HCT116 (cell line): Measurements from ENCODE around the gene CNDP2. TPM values are rescaled to one million over a fixed set of nuclear protein-coding genes. Genes with fewer than 3 reads are reported as not detected.

Experiments used
- ATAC-seq: fragments of 200-7000 bp; cut with Tn5 transposase; 2 replicates; pipeline ENCODE4 v1.9.1; 2020; ENCODE audit warnings: mild to moderate bottlenecking, moderate library complexity
- BruUV-seq: library from RNA; stranded (reverse); fragments of 400-500 nt; replicated peaks from 2 replicates; lab custom pipeline; 2021; lab: Mats Ljungman, UMichigan
- CTCF ChIA-PET: fragments of 300-600 bp; sonication (Branson Sonifier 250); formaldehyde crosslinking; loops from one replicate; lab custom pipeline; 2021; ENCODE audit warnings: antibody characterized with exemption; lab: Charles Lee
- POLR2A ChIA-PET: fragments of 300-600, 350-600 bp; sonication (Branson Sonifier 250); formaldehyde crosslinking; loops from one replicate; lab custom pipeline; 2021; ENCODE audit warnings: antibody characterized with exemption; lab: Charles Lee
- RAD21 ChIA-PET, 2 experiments: fragments of 300-600 bp; sonication (Branson Sonifier 250); formaldehyde crosslinking; loops; one replicate each; lab custom pipeline; 2023; ENCODE audit warnings: low total read pairs in 2 of 2; ENCODE audit not compliant: uncharacterized antibody in 2 of 2, unreplicated experiment in 2 of 2, low non-redundant PET in 1 of 2; lab: Charles Lee
- DNase-seq: peaks from one replicate; pipeline ENCODE4 v3.0.0-alpha.2; 2010; ENCODE audit warnings: low read depth, low spot score
- H2AFZ ChIP-seq: fragments of 200-600 bp; shearing (Covaris generic), sonication (generic); 2 replicates; pipeline ENCODE4 v1.6.1; 2017; ENCODE audit warnings: low read depth, mixed run types, mixed read lengths, antibody characterized with exemption, low read length; ENCODE audit not compliant: poor library complexity, severe bottlenecking
- H3K27ac ChIP-seq: 2 replicates; pipeline ENCODE4 v1.5.1; 2012; ENCODE audit warnings: low read depth, low read length
- H3K27me3 ChIP-seq: fragments of 200-600 bp; sonication (generic); 2 replicates; pipeline ENCODE4 v1.6.1; 2016; ENCODE audit warnings: mixed run types, low read length, mixed read lengths; ENCODE audit not compliant: insufficient read depth
- H3K36me3 ChIP-seq, 2 experiments: fragments of 200-500 bp in 1 of 2; fragments of 200-600 bp in 1 of 2; sonication (Bioruptor generic) in 1 of 2; sonication (generic) in 1 of 2; 2 replicates each; pipeline versions ENCODE4 v1.5.1 to v1.6.1; 2014 to 2016; ENCODE audit warnings: low read length in 2 of 2, inconsistent platforms in 1 of 2, mixed read lengths in 1 of 2, mixed run types in 1 of 2; ENCODE audit not compliant: insufficient read depth in 2 of 2, control insufficient read depth in 1 of 2
- H3K4me1 ChIP-seq, 2 experiments: fragments of 200-600 bp in 1 of 2; sonication (generic) in 1 of 2; 2 replicates each; pipeline versions ENCODE4 v1.5.1 to v1.6.1; 2012 to 2017; ENCODE audit warnings: low read length in 2 of 2, inconsistent platforms in 1 of 2, mild to moderate bottlenecking in 1 of 2, mixed read lengths in 1 of 2, mixed run types in 1 of 2, moderate library complexity in 1 of 2; ENCODE audit not compliant: insufficient read depth in 2 of 2, control insufficient read depth in 1 of 2
- H3K4me2 ChIP-seq: fragments of 200-600 bp; sonication (generic); 2 replicates; pipeline ENCODE4 v1.6.1; 2017; ENCODE audit warnings: mixed run types, low read length, mixed read lengths
- H3K4me3 ChIP-seq, 2 experiments: fragments of 200-600 bp in 1 of 2; sonication (generic) in 1 of 2; replicated peaks in 1 of 2; 2 replicates each; pipeline ENCODE4 v1.5.1; 2011 to 2016; ENCODE audit warnings: low read length in 2 of 2, control low read depth in 1 of 2, low read depth in 1 of 2, mild to moderate bottlenecking in 1 of 2, mixed read lengths in 1 of 2, mixed run types in 1 of 2
- H3K79me2 ChIP-seq: fragments of 200-600 bp; sonication (generic); 2 replicates; pipeline ENCODE4 v1.6.1; 2017; ENCODE audit warnings: mild to moderate bottlenecking, mixed run types, low read length, moderate library complexity, mixed read lengths; ENCODE audit not compliant: insufficient read depth
- H3K9ac ChIP-seq: fragments of 200-600 bp; sonication (generic); 2 replicates; pipeline ENCODE4 v1.6.1; 2016; ENCODE audit warnings: low read length, mixed read lengths
- H3K9me2 ChIP-seq: fragments of 200-600 bp; sonication (generic), shearing (Covaris generic); 2 replicates; pipeline ENCODE4 v1.6.1; 2017; ENCODE audit warnings: mixed run types, mild to moderate bottlenecking, moderate library complexity; ENCODE audit not compliant: insufficient read depth
- H3K9me3 ChIP-seq, 2 experiments: fragments of 200-500 bp in 1 of 2; fragments of 200-600 bp in 1 of 2; sonication (Bioruptor generic) in 1 of 2; sonication (generic) in 1 of 2; 2 replicates each; pipeline ENCODE4 v1.6.1; 2014 to 2017; ENCODE audit warnings: low read length in 2 of 2, mixed read lengths in 2 of 2, inconsistent platforms in 1 of 2, low read depth in 1 of 2, mild to moderate bottlenecking in 1 of 2, mixed run types in 1 of 2, moderate library complexity in 1 of 2; ENCODE audit not compliant: control insufficient read depth in 1 of 2, insufficient read depth in 1 of 2
- H4K20me1 ChIP-seq: fragments of 200-600 bp; sonication (generic), shearing (Covaris generic); 2 replicates; pipeline ENCODE4 v1.6.1; 2017; ENCODE audit warnings: mixed run types, mild to moderate bottlenecking, moderate library complexity; ENCODE audit not compliant: insufficient read depth
- EZH2phosphoT487 ChIP-seq: fragments of 200-600 bp; IDR thresholded peaks from 2 replicates; pipeline ENCODE4 v1.6.1; 2018; ENCODE audit warnings: antibody characterized with exemption, borderline replicate concordance
- SP1 ChIP-seq: IDR thresholded peaks from 2 replicates; pipeline ENCODE4 v1.6.1; 2012; ENCODE audit warnings: low read depth
- intact Hi-C: fragments of 100-400 bp; cut with micrococcal nuclease; formaldehyde crosslinking; loops from 2 replicates; pipeline ENCODE4 v1.10.0; 2022
- total RNA-seq: library from RNA; stranded (reverse); gene quantifications from one replicate; pipeline ENCODE4 v1.2.1, GENCODE V29; 2021; ENCODE audit not compliant: unreplicated experiment
- TF ChIP-seq, protein P1 (sequence below), 3 experiments: fragments of 200-600 bp in 1 of 3; sonication (generic) in 1 of 3; IDR thresholded peaks in 2 of 3; conservative IDR thresholded peaks in 1 of 3; 2 replicates each; pipeline ENCODE4 v1.5.1; 2012 to 2017; ENCODE audit warnings: low read depth in 2 of 3, low read length in 2 of 3, antibody characterized with exemption in 1 of 3, borderline replicate concordance in 1 of 3, control low read depth in 1 of 3, mild to moderate bottlenecking in 1 of 3, mixed read lengths in 1 of 3, mixed run types in 1 of 3, moderate library complexity in 1 of 3; ENCODE audit not compliant: insufficient read depth in 1 of 3
- TF ChIP-seq, protein P2 (sequence below): IDR thresholded peaks from 2 replicates; pipeline ENCODE4 v1.6.1; 2012
- TF ChIP-seq, protein P3 (sequence below): IDR thresholded peaks from 2 replicates; pipeline ENCODE4 v1.6.1; 2012

CNDP2 gene
- total RNA-seq, 1 experiment from 2014 or later = 112 TPM

DNA sequence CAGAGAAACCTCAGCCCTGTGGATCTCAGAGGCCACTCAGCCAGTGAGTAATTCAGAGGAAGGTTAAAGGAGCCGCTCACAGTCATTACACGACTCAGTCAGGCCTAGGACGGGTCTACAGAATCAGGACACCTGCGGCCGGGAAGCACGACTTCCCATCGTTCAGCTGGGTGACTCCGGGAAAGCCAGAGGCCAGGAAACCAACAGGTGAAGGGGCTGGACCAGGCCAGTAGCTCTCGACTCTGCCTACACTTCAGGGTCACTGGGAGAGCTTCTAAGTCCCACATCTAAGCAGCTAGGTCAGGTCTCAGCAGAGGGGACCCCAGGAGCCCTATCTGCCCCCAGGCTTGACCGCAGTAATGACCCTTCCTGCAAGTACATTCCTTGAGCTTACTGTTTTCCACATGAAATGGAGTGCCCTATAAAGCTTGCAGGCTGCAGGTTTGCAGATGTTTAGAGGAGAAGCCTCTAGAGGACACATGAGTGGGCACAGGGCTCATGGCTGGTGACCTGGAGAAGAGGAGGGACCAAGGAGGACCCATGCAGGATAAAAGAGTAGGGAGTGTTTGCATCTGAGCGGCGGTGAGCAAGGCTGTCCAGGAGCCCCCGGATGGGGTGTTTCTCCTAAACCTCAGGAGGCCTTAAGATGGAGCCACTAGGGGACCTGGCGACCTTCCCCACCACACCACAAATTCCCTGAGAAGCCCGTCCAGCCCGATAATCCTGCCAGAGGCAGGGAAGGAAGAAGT lies 48.6 kb upstream of the CNDP2 start:
- ATAC-seq = no peak
- no peak overlapping the region; the same call in 1 of the 2 replicates for H3K27ac ChIP-seq
- CTCF ChIA-PET = no interaction called here
- H3K9ac ChIP-seq = no peak overlapping the region
- H3K4me3 ChIP-seq = no peak overlapping the region
- POLR2A ChIA-PET = no interaction called here
- RAD21 ChIA-PET = no interaction called here
- no peaks in the 10 kb centered on the region for H4K20me1 ChIP-seq
- no peaks in the 10 kb centered on the region for H3K4me1 ChIP-seq
- BruUV-seq = no TSS peak
- peaks cover 25% of the 10 kb centered on the region for H3K27me3 ChIP-seq
- H2AFZ ChIP-seq = no peak overlapping the region
- no peaks in the 10 kb centered on the region for H3K36me3 ChIP-seq
- H3K4me2 ChIP-seq = no peak overlapping the region
- no peaks in the 10 kb centered on the region for H3K9me2 ChIP-seq
- intact Hi-C loops = no loop called here
- no peak for DNase-seq
- no peaks in the 10 kb centered on the region for H3K79me2 ChIP-seq
- no peaks in the 10 kb centered on the region for H3K9me3 ChIP-seq
- TF ChIP-seq EZH2phosphoT487 = no peak

- no peak for DNase-seq
- Histone ChIP-seq H3K9me2 (no peaks in the 10 kb centered on the region), H4K20me1 (no peaks in the 10 kb centered on the region), H3K79me2 (no peaks in the 10 kb centered on the region), H3K4me1 (no peaks in the 10 kb centered on the region)
- no TSS peak for BruUV-seq
- ChIA-PET POLR2A (interaction anchor here (0.6 kb wide), 1 partner anchor 41 kb away, joined by 5 read pairs; no protein-coding TSS in a partner anchor), CTCF (no interaction called here)
- TF ChIP-seq, protein P1, sequence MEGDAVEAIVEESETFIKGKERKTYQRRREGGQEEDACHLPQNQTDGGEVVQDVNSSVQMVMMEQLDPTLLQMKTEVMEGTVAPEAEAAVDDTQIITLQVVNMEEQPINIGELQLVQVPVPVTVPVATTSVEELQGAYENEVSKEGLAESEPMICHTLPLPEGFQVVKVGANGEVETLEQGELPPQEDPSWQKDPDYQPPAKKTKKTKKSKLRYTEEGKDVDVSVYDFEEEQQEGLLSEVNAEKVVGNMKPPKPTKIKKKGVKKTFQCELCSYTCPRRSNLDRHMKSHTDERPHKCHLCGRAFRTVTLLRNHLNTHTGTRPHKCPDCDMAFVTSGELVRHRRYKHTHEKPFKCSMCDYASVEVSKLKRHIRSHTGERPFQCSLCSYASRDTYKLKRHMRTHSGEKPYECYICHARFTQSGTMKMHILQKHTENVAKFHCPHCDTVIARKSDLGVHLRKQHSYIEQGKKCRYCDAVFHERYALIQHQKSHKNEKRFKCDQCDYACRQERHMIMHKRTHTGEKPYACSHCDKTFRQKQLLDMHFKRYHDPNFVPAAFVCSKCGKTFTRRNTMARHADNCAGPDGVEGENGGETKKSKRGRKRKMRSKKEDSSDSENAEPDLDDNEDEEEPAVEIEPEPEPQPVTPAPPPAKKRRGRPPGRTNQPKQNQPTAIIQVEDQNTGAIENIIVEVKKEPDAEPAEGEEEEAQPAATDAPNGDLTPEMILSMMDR (IDR thresholded peaks at IDR 0.05 in 2 of 3, conservative IDR thresholded peaks at IDR 0.05 in 1 of 3; ENCODE audit: borderline replicate concordance in 1 of 3, insufficient read depth in 1 of 3, low read depth in 2 of 3, low read length in 2 of 3) = no peak
- TF ChIP-seq, protein P2, sequence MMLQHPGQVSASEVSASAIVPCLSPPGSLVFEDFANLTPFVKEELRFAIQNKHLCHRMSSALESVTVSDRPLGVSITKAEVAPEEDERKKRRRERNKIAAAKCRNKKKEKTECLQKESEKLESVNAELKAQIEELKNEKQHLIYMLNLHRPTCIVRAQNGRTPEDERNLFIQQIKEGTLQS = no peak
- TF ChIP-seq SP1 = no peak
- TF ChIP-seq, protein P3, sequence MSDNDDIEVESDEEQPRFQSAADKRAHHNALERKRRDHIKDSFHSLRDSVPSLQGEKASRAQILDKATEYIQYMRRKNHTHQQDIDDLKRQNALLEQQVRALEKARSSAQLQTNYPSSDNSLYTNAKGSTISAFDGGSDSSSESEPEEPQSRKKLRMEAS = no peak
- TF ChIP-seq, all 23 proteins: peak for 0
- H3K4me2 ChIP-seq = no peak overlapping the region
- no peaks in the 10 kb centered on the region for H3K9me3 ChIP-seq
- RAD21 ChIA-PET = no interaction called here
- H3K27ac ChIP-seq = no peak overlapping the region
- intact Hi-C loops = no loop called here
- H3K4me3 ChIP-seq = no peak overlapping the region
- ATAC-seq = no peak
- 0 out of 2 replicates have a peak, but pooled peaks cover 4% of the 10 kb centered on the region for H3K27me3 ChIP-seq
- H2AFZ ChIP-seq = no peak overlapping the region
- no peak overlapping the region for H3K9ac ChIP-seq
- H3K36me3 ChIP-seq = no peaks in the 10 kb centered on the region
Observed at GRCh38 chr18:74450626-74451025, 45.5 kb upstream of the CNDP2 start.
